Measurements from ENCODE around the gene RNF44. TPM values are rescaled to one million over a fixed set of nuclear protein-coding genes. Genes with fewer than 3 reads are reported as not detected.

RNF44 gene
- total and polyA plus RNA-seq, 2 of the 13 experiments (the other 11 are each of a cell fraction or from before 2014, with no cell fraction given): 9.2 to 16.8 TPM

DNA sequence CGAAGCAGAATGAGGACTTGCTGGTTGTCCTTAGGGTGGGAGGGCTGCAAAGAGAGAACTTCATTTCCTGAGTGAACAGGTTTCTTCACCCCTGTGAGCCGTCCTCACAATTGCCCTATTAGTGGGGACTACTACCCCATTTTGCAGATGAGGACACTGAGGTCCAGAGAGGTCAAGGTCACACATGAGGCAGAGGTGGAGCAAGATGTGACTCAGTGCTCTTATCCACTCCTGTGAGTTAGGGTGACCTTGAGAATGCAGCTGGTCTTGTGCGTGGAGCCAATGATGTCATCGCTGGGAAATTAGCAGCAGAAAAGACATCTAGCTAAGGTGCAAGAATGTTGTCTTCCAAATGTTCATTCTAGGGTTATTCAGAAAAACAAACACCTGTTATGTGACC lies 45.9 kb upstream of the RNF44 start (continued):
- TF ChIP-seq NR2F1 (CRISPR knock-in tag; IDR thresholded peaks at IDR 0.05) (0 out of 4 replicates have a peak, but pooled peaks of 1 of the 2 experiments have one; percentile 37), CBX1 (IDR thresholded peaks at IDR 0.05; ENCODE audit: low read depth) (no peak), SMAD1 (CRISPR knock-in tag; IDR thresholded peaks at IDR 0.05; ENCODE audit: borderline replicate concordance, low read depth) (no peak), SSRP1 (CRISPR knock-in tag; IDR thresholded peaks at IDR 0.05) (no peak), ATF7 (IDR thresholded peaks at IDR 0.05) (peak; percentile 85), ATF7 (CRISPR knock-in tag; IDR thresholded peaks at IDR 0.05) (no peak), ZFP36 (IDR thresholded peaks at IDR 0.05; ENCODE audit: borderline replicate concordance, low read depth, low read length, partially characterized antibody) (no peak), HOXA5 (CRISPR knock-in tag; IDR thresholded peaks at IDR 0.05) (no peak), SRSF9 (IDR thresholded peaks at IDR 0.05; ENCODE audit: borderline replicate concordance, insufficient read depth, low read depth, low read length, poor library complexity, severe bottlenecking) (no peak), HOXA9 (CRISPR knock-in tag; IDR thresholded peaks at IDR 0.05; ENCODE audit: borderline replicate concordance) (no peak), RFX5 (IDR thresholded peaks at IDR 0.05; ENCODE audit: low read depth, low read length) (no peak), ZNF556 (CRISPR knock-in tag; IDR thresholded peaks at IDR 0.05; ENCODE audit: borderline replicate concordance) (no peak)
- TF ChIP-seq, protein P1, sequence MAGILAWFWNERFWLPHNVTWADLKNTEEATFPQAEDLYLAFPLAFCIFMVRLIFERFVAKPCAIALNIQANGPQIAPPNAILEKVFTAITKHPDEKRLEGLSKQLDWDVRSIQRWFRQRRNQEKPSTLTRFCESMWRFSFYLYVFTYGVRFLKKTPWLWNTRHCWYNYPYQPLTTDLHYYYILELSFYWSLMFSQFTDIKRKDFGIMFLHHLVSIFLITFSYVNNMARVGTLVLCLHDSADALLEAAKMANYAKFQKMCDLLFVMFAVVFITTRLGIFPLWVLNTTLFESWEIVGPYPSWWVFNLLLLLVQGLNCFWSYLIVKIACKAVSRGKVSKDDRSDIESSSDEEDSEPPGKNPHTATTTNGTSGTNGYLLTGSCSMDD (CRISPR knock-in tag; IDR thresholded peaks at IDR 0.05): no peak
- TF ChIP-seq, protein P2, sequence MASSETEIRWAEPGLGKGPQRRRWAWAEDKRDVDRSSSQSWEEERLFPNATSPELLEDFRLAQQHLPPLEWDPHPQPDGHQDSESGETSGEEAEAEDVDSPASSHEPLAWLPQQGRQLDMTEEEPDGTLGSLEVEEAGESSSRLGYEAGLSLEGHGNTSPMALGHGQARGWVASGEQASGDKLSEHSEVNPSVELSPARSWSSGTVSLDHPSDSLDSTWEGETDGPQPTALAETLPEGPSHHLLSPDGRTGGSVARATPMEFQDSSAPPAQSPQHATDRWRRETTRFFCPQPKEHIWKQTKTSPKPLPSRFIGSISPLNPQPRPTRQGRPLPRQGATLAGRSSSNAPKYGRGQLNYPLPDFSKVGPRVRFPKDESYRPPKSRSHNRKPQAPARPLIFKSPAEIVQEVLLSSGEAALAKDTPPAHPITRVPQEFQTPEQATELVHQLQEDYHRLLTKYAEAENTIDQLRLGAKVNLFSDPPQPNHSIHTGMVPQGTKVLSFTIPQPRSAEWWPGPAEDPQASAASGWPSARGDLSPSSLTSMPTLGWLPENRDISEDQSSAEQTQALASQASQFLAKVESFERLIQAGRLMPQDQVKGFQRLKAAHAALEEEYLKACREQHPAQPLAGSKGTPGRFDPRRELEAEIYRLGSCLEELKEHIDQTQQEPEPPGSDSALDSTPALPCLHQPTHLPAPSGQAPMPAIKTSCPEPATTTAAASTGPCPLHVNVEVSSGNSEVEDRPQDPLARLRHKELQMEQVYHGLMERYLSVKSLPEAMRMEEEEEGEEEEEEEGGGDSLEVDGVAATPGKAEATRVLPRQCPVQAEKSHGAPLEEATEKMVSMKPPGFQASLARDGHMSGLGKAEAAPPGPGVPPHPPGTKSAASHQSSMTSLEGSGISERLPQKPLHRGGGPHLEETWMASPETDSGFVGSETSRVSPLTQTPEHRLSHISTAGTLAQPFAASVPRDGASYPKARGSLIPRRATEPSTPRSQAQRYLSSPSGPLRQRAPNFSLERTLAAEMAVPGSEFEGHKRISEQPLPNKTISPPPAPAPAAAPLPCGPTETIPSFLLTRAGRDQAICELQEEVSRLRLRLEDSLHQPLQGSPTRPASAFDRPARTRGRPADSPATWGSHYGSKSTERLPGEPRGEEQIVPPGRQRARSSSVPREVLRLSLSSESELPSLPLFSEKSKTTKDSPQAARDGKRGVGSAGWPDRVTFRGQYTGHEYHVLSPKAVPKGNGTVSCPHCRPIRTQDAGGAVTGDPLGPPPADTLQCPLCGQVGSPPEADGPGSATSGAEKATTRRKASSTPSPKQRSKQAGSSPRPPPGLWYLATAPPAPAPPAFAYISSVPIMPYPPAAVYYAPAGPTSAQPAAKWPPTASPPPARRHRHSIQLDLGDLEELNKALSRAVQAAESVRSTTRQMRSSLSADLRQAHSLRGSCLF (CRISPR knock-in tag; IDR thresholded peaks at IDR 0.05; ENCODE audit: borderline replicate concordance): no peak

All from HepG2 (cell line).